Measurements from ENCODE around the gene PTPRK. TPM values are rescaled to one million over a fixed set of nuclear protein-coding genes. Genes with fewer than 3 reads are reported as not detected.

PTPRK gene
- total RNA-seq, 2 experiments from 2014 or later = 2.6 to 7.8 TPM

DNA sequence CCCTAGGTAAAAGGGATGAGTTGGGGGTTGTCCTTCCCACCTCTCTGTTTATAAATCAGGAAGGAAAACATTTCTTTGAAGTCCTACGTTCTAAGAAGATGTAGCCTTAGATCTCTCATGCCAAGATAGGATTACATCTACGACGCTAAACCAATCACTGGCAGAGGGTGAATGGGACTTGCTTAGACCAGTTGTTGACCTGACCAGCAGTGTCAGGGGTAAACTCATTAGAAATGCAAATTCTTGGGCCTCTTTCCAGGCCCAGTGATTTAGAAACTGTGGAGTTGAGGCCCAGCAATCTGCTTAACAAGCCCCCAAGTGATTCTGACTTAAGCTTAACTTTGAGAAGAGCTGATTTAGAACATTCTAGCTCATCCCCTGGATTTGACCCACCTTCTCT lies 472.4 kb downstream of the PTPRK start:
- H3K27me3 Mint-ChIP-seq = no peaks in the 10 kb centered on the region
- no peak overlapping the region for H3K27ac Mint-ChIP-seq
- ATAC-seq (no peak), DNase-seq (no peak)
- CTCF ChIA-PET = interaction anchor here (1.6 kb wide), 1 partner anchor 17 kb away, joined by 3 read pairs; no protein-coding TSS in a partner anchor
- peaks cover 8% of the 10 kb centered on the region for H3K36me3 Mint-ChIP-seq
- H3K9me3 Mint-ChIP-seq (ENCODE audit: low read depth) = no peaks in the 10 kb centered on the region
- no peaks in the 10 kb centered on the region for H3K4me1 Mint-ChIP-seq
- H3K4me3 Mint-ChIP-seq = no peak overlapping the region

DNA sequence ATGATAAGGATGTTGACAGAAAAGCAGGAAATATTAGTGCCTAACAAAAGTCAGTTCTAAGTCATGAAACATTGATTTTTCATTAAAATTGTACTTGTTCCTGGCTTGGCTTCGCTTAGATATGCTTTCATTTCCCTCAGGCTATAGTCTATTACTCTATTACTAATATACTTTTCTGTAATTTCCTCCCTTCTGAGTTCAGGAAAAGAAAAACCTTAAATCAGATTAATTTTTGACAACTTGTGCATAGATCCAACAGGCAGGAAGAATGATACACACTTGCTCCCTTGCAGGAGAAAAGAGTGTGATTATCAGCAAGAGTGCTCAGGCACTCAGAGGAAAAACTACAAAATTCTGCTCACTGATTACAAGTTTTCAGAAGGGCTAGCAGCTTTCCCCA lies 474.4 kb downstream of the PTPRK start:
- Mint-ChIP-seq H3K4me3 (no peak overlapping the region), H3K36me3 (peaks cover 10% of the 10 kb centered on the region), H3K9me3 (ENCODE audit: low read depth) (no peaks in the 10 kb centered on the region), H3K27me3 (no peaks in the 10 kb centered on the region), H3K4me1 (no peaks in the 10 kb centered on the region), H3K27ac (no peak overlapping the region)
- CTCF ChIA-PET = interaction anchor here (1.3 kb wide), 1 partner anchor 29 kb away, joined by 3 read pairs; no protein-coding TSS in a partner anchor
- ATAC-seq = no peak
- no peak for DNase-seq

DNA sequence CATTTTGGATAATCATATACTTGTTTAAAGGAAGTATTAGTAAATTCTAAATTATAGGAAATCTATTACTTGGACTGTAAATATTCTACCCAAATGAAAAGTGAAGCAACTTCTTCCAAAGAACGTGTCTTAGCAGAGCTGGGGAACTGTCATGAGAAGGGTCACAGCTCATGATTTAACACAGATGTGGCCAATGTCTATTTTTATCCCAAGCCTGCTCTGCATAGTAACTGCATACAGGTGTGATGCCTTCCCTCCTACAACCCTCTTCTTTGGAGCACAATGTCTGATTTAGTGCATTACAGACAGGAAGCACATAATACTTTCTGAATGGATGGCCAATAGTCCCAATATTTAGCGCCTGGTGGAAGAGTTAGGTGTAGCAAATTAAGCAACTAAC lies 480.9 kb downstream of the PTPRK start:
- CTCF ChIA-PET = no interaction called here

DNA sequence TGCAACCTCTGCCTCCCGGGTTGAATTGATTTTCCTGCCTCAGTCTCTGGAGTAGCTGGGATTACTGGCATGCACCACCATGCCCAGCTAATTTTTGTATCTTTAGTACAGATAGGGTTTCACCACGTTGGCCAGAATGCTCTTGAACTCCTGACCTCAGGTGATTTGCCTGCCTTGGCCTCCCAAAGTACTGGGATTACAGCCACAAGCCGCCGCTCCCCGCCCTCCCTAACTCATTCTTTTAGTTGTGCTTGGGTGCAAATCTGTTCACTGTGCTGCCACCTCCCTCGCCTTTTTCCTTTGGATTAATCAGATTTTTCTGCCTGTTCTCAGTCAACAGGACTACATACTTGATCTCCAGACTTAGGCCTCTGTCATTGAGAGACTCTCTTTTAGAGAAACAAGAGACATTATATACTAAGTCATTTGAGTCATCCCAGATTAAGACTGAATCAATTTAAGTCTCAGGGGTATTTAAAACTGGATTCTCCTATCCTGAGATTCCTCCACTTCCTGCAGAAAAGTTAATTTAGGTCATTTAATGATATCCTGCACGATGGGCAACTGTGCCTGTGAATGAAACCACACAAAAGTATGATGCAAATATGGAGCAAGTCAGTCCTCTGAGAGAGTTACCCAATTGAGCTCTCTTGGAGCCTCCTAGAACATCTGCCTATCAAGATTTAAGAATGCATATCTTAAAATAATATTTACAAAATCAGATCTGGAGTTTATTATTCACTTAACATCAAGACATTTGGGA lies 483.4 kb downstream of the PTPRK start:
- Mint-ChIP-seq H3K36me3 (peaks cover 7% of the 10 kb centered on the region), H3K9me3 (ENCODE audit: low read depth) (no peaks in the 10 kb centered on the region), H3K27me3 (no peaks in the 10 kb centered on the region), H3K4me1 (peaks cover 3% of the 10 kb centered on the region), H3K4me3 (no peak overlapping the region), H3K27ac (no peak overlapping the region)
- DNase-seq = no peak
- ATAC-seq = no peak
- CTCF ChIA-PET = interaction anchor here (1.0 kb wide), 1 partner anchor 182 kb away, joined by 3 read pairs; no protein-coding TSS in a partner anchor

More for the DNA sequence above, 480.9 kb downstream of the PTPRK start:
- H3K27me3 Mint-ChIP-seq = no peaks in the 10 kb centered on the region
- H3K9me3 Mint-ChIP-seq (ENCODE audit: low read depth) = no peaks in the 10 kb centered on the region
- H3K4me3 Mint-ChIP-seq = no peak overlapping the region
- DNase-seq (no peak), ATAC-seq (no peak)
- peaks cover 13% of the 10 kb centered on the region for H3K36me3 Mint-ChIP-seq
- H3K4me1 Mint-ChIP-seq = no peaks in the 10 kb centered on the region
- no peak overlapping the region for H3K27ac Mint-ChIP-seq

DNA sequence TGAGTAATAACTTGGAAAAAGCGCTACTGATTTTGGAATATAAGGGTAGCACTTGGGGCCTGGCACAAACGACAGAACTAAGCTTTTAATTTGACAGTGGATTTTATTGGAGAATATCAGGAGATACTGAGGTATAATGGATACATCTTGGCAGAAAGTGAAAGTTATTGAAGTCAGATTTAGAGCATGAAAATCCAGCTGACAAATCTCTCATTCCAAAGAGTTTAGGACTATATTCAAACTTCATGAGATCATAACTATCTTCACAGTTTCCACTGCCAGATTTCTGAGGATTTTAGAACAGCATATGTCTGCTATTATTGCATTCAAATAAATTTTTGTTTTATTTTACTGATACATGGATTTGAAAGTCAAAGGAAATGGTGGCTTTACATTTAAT lies 487.2 kb downstream of the PTPRK start:
- Mint-ChIP-seq H3K36me3 (peaks cover 9% of the 10 kb centered on the region), H3K27me3 (no peaks in the 10 kb centered on the region), H3K4me3 (no peak overlapping the region), H3K27ac (no peak overlapping the region), H3K9me3 (ENCODE audit: low read depth) (no peaks in the 10 kb centered on the region), H3K4me1 (peaks cover 8% of the 10 kb centered on the region)
- no peak for DNase-seq
- ATAC-seq = no peak
- CTCF ChIA-PET = no interaction called here

DNA sequence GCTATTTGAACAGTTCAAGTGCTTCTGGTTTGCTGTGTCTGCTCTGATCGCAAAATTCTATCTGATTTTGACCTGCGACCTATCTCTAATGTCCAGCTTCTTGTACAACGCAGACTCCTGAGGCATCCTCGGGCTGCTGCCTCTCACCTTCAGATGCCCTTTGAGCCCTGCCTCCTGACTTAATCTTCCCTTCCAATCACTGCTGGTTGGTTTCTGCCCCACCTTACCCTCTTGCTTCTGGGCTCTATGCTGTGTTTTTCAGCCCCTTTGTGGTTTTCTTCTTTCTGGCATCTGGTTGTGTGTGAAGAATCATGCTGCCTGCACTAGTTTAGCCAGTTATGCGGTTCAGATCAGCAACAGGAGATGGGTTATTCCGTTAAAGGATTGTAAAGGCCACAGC lies 488.4 kb downstream of the PTPRK start:
- H3K4me3 Mint-ChIP-seq = no peak overlapping the region
- CTCF ChIA-PET = no interaction called here

DNA sequence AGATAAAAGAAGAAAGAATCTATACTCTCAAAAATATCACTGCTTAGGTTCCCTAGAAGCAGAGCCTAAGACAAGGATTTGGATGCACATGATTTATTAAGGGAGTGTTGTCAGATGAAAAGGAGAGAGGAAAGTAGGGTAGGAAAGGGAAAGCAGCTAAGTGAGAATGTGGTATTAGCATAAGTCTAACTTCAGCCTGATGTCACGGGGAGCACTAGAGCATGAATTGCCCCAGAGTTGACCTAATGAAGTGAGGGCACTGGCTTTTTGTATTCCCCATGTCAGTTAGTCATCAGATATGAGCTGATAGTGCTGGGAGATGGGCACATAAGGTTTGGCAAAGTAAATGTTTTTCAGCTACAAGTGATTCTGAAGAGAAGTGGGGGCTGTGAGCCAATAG lies 490.6 kb downstream of the PTPRK start:
- ATAC-seq = no peak
- Mint-ChIP-seq H3K36me3 (peaks cover 5% of the 10 kb centered on the region), H3K9me3 (ENCODE audit: low read depth) (no peaks in the 10 kb centered on the region), H3K27me3 (no peaks in the 10 kb centered on the region), H3K4me1 (peaks cover 8% of the 10 kb centered on the region), H3K27ac (no peak overlapping the region), H3K4me3 (no peak overlapping the region)
- CTCF ChIA-PET = interaction anchor here (1.5 kb wide), 1 partner anchor 174 kb away, joined by 3 read pairs; no protein-coding TSS in a partner anchor
- DNase-seq = no peak

More for the DNA sequence above, 488.4 kb downstream of the PTPRK start:
- DNase-seq (no peak), ATAC-seq (no peak)
- Mint-ChIP-seq H3K9me3 (ENCODE audit: low read depth) (no peaks in the 10 kb centered on the region), H3K27ac (no peak overlapping the region), H3K36me3 (peaks cover 9% of the 10 kb centered on the region), H3K27me3 (no peaks in the 10 kb centered on the region), H3K4me1 (peaks cover 8% of the 10 kb centered on the region)

DNA sequence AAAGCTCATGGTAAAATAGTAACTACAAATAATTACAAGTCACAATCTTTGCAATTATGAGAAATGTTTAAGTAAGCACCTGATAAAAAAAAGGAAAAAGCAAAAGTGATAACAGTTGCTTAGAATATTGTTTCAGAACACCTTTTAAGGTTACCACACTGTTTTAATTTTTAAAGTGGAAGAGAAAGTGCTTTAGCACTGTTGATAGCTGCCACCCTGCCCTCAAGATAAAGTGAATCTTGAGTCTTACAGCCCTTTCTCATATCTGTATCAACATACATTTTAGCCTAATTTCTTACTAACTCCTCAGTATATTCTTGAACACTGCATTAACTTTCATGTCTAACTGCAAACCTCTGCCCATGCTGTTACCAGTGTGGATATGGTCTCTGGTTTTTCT lies 492.2 kb downstream of the PTPRK start:
- peaks cover 8% of the 10 kb centered on the region for H3K4me1 Mint-ChIP-seq
- no peak for DNase-seq
- H3K27me3 Mint-ChIP-seq = no peaks in the 10 kb centered on the region
- H3K36me3 Mint-ChIP-seq = peaks cover 3% of the 10 kb centered on the region
- no peak overlapping the region for H3K4me3 Mint-ChIP-seq
- no peak for ATAC-seq
- H3K9me3 Mint-ChIP-seq (ENCODE audit: low read depth) = no peaks in the 10 kb centered on the region
- H3K27ac Mint-ChIP-seq = no peak overlapping the region
- CTCF ChIA-PET = interaction anchor here (1.5 kb wide), 1 partner anchor 11 kb away, joined by 3 read pairs; no protein-coding TSS in a partner anchor

DNA sequence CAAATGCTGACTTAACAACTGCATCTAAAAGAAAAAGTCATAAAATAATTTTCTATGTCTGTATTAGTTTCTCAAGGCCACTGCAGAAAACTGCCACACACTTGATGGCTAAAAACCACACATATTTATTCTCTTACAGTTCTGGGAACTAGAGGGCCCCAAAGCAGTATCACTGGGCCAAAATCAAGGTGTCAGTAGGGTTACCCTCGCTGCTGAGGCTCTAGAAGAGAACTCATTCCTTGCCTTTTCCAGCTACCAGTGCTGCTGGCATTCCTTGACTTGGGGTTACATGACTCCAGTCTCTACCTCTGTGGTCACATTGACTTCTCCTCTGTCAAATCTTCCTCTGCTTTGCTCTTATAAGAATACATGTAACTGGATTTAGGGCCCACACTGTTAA lies 494.9 kb downstream of the PTPRK start:
- CTCF ChIA-PET = no interaction called here
- no peak overlapping the region for H3K27ac Mint-ChIP-seq
- no peak overlapping the region for H3K4me3 Mint-ChIP-seq
- no peak for DNase-seq
- no peaks in the 10 kb centered on the region for H3K27me3 Mint-ChIP-seq
- no peaks in the 10 kb centered on the region for H3K9me3 Mint-ChIP-seq (ENCODE audit: low read depth)
- H3K36me3 Mint-ChIP-seq = peaks cover 1% of the 10 kb centered on the region
- peaks cover 2% of the 10 kb centered on the region for H3K4me1 Mint-ChIP-seq
- ATAC-seq = no peak

DNA sequence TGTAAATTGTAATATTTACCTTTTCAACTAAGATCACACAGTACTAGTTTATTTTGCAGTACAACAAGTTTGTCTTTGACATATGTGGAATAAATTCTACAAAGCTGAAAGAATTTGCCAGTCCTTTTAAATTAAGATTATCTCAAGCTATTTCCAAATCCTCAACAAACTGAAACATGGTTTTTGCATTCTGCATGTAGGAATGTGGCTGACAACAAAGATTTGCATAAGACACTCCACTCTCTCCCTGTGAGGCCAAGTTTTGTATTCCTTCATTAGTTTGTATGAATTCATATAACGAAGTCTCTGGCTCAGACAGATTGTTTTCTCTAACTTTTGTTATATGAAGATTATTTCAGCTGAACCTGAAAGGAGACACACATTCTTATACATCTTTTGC lies 495.4 kb downstream of the PTPRK start:
- Mint-ChIP-seq H3K4me3 (no peak overlapping the region), H3K36me3 (peaks cover 3% of the 10 kb centered on the region)
- CTCF ChIA-PET = no interaction called here

DNA sequence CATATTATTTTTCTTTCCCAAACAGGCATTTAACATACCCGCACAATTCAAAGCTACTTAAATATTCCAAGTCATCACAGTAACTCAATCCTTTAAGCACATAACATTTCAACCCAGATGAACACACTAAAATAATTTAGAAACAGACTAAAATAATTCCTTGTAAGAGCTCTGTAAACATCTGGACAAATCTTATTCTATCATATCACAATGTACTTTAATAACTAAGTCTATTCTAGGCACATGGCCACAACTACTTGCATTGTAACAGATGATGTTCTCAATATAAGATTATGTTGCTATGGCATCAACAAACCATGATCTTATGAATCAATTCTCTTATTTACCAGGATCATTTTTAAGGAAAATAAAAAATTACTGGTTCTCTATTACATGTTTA lies 496.4 kb downstream of the PTPRK start:
- Mint-ChIP-seq H3K9me3 (ENCODE audit: low read depth) (no peaks in the 10 kb centered on the region), H3K36me3 (peaks cover 2% of the 10 kb centered on the region), H3K4me1 (peaks cover 2% of the 10 kb centered on the region), H3K4me3 (no peak overlapping the region), H3K27me3 (no peaks in the 10 kb centered on the region), H3K27ac (no peak overlapping the region)
- CTCF ChIA-PET = no interaction called here
- ATAC-seq (no peak), DNase-seq (no peak)

More for the DNA sequence above, 495.4 kb downstream of the PTPRK start:
- Mint-ChIP-seq H3K9me3 (ENCODE audit: low read depth) (no peaks in the 10 kb centered on the region), H3K4me1 (peaks cover 2% of the 10 kb centered on the region), H3K27ac (no peak overlapping the region), H3K27me3 (no peaks in the 10 kb centered on the region)
- no peak for ATAC-seq
- no peak for DNase-seq

DNA sequence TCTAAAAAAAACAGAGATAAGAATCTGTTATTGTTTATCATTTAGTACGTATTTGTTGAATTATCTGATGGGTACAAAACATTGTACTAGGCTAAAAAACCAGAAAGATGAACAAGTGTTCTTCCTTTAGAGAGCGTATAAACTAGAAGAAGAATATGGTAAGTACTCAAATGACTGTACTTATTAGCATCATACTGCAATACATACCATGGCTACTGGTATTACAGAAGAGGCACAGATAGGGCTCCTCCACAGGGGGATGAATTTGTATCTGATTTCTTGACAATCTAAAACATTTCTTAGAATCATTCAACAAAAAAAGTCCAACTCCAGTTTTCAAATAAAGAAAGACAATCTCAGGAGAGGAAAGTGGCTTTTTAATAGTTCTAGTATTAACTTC lies 501.6 kb downstream of the PTPRK start:
- CTCF ChIA-PET = no interaction called here
- ATAC-seq = no peak
- Mint-ChIP-seq H3K27me3 (no peaks in the 10 kb centered on the region), H3K4me1 (peaks cover 2% of the 10 kb centered on the region), H3K27ac (no peak overlapping the region), H3K4me3 (no peak overlapping the region), H3K36me3 (peaks cover 7% of the 10 kb centered on the region), H3K9me3 (ENCODE audit: low read depth) (no peaks in the 10 kb centered on the region)
- DNase-seq = no peak

DNA sequence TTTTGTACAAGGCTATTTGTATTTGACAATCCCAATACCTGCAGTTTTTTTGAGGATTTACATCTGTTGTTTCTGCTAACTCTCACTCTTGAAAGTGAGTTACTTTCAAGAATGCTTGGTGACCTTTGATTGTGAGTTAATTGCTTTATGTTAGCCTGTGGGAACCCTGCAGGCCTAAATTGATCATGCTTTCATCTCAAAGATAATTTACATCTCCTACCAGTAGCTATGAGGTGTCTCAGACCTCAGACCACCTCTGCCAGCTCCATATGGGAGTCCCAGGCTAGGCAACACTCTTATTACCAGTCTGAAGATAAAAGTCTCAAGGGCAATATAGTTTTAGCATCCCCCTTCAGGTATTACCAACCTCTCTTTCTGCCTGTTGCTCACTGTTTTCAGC lies 503.1 kb downstream of the PTPRK start:
- Mint-ChIP-seq H3K9me3 (ENCODE audit: low read depth) (no peaks in the 10 kb centered on the region), H3K27ac (no peak overlapping the region), H3K4me3 (no peak overlapping the region), H3K4me1 (peaks cover 2% of the 10 kb centered on the region), H3K36me3 (peaks cover 9% of the 10 kb centered on the region), H3K27me3 (no peaks in the 10 kb centered on the region)
- ATAC-seq (no peak), DNase-seq (no peak)
- CTCF ChIA-PET = interaction anchor here (1.0 to 1.6 kb wide), 2 partner anchors 10 to 29 kb away, joined by 3 read pairs; no protein-coding TSS in a partner anchor

DNA sequence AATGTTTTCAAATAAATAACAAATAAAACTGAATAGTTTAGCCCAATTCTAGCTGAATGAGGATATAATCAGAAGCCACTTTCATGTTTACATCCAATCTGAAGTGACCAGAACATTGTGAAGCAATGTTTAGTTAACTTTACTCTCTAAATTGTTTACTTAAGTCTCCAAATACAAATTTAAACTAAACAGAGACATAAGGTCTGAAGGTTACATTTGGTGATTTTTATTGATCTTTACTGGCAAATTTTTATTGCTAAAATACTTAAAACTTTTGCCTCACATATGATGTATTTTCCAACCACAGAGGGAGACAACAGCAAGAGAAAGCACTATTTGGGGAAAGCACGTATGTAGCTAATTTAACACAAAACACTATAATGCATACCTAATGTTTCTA lies 512.7 kb downstream of the PTPRK start:
- Mint-ChIP-seq H3K36me3 (peaks cover 6% of the 10 kb centered on the region), H3K4me1 (no peaks in the 10 kb centered on the region), H3K27ac (no peak overlapping the region), H3K4me3 (no peak overlapping the region), H3K27me3 (no peaks in the 10 kb centered on the region), H3K9me3 (ENCODE audit: low read depth) (no peaks in the 10 kb centered on the region)
- ATAC-seq (no peak), DNase-seq (no peak)
- CTCF ChIA-PET = no interaction called here

Data from activated CD8-positive, alpha-beta memory T cell treated with anti-CD3 and anti-CD28 coated beads, Interleukin-2, amount 10 ng/mL, durations not matched to agents 7 days and 5 days (primary cell).